Activated T-cell treated with anti-CD3 and anti-CD28 coated beads, Interleukin-2, amount 50 U/mL, for 72 hours (primary cell): Measurements from ENCODE around the gene LRP1. TPM values are rescaled to one million over a fixed set of nuclear protein-coding genes. Genes with fewer than 3 reads are reported as not detected.

Experiments used
- ATAC-seq, 2 donors: fragments of 150-1000 bp; cut with Tn5 transposase; replicated peaks in 1 of 2; 2 replicates each; pipeline ENCODE4 v1.10.0; 2021; ENCODE audit warnings: moderate library complexity in 2 of 2, mild to moderate bottlenecking in 1 of 2
- DNase-seq, 2 donors: peaks; one replicate each; pipeline ENCODE4 v3.0.0; 2021 to 2022; ENCODE audit warnings: mixed read lengths in 1 of 2
- H3K27ac Mint-ChIP-seq: one replicate; pipeline ENCODE4 v1.8.0; 2022; ENCODE audit warnings: mild to moderate bottlenecking, moderate library complexity, mixed read lengths
- H3K27me3 Mint-ChIP-seq: one replicate; pipeline ENCODE4 v1.8.0; 2022; ENCODE audit warnings: low read depth, mixed read lengths
- H3K36me3 Mint-ChIP-seq, 2 donors: one replicate each; pipeline ENCODE4 v1.8.0; 2022; ENCODE audit warnings: mixed read lengths in 2 of 2, mild to moderate bottlenecking in 1 of 2; ENCODE audit not compliant: insufficient read depth in 2 of 2
- H3K4me1 Mint-ChIP-seq: one replicate; pipeline ENCODE4 v1.8.0; 2022; ENCODE audit warnings: low read depth, mixed read lengths
- H3K4me3 Mint-ChIP-seq, 2 donors: one replicate each; pipeline ENCODE4 v1.8.0; 2022; ENCODE audit warnings: mild to moderate bottlenecking in 2 of 2, mixed read lengths in 2 of 2, moderate library complexity in 2 of 2
- H3K9me3 Mint-ChIP-seq, 2 donors: one replicate each; pipeline ENCODE4 v1.8.0; 2022; ENCODE audit warnings: mixed read lengths in 2 of 2
- total RNA-seq, 2 donors: library from RNA; stranded (reverse); gene quantifications; one replicate each; pipeline ENCODE4 v1.2.3, GENCODE V29; 2022

Gene LRP1
- 1 to 10 TPM; 3.2 to 4.8 TPM for total RNA-seq

DNA sequence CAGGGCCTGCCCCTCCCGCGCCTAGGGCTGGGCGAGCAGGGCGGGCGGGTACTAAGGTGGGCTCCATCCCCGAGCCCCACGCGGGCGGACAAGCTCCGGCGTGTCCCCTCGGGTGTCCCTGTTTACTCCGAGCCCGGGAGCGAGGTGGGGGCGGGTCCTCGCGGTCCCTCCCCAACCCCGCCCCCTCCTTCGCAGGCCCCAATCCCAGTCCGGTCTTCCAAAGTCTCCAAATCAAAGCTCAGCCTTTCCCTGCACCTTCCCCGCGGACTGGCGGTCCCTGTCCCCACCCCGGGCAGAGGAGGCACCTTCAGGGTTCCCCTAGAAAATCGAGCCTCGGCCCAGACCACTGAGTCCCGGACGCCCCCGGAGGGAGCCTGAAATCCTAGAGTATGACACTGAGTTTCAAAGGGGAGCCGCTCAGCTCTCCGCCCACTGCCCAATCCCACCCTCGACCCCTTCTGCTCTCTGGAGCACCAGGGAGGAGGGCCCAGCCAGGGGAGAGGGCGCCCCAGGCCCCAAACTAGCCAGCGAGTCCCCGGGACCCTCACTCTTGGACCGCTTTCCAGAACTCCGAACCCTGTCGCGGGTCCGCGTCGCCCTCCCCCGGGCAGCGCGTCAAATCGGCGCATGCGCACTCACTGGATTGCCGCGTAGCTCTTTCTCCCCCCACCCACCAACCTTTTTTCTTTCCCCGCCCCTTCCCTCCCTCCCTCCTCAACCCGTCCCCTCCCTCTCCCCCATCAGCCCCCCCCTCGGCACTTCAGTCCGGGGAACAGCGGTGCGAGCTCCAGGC, at the start of gene LRP1:
Gene LRP1, plus strand, starts transcription at position 758 of the 793 bp plus-strand sequence. CDS start 482 bp downstream, outside the sequence.
- peaks cover 9% of the 10 kb centered on the region for H3K27me3 Mint-ChIP-seq
- ATAC-seq (peak; percentile 73 to 75), DNase-seq (peak; percentile 75 to 79)
- peak within 1 kb of the TSS; percentile 71 for H3K27ac Mint-ChIP-seq
- H3K4me1 Mint-ChIP-seq = peaks cover 20% of the 10 kb centered on the region
- peak within 1 kb of the TSS; percentile 87 to 93 for H3K4me3 Mint-ChIP-seq
- peaks cover 5 to 8% of the 10 kb centered on the region in 2 donors for H3K36me3 Mint-ChIP-seq
- peaks cover 6 to 10% of the 10 kb centered on the region in 2 donors for H3K9me3 Mint-ChIP-seq

DNA sequence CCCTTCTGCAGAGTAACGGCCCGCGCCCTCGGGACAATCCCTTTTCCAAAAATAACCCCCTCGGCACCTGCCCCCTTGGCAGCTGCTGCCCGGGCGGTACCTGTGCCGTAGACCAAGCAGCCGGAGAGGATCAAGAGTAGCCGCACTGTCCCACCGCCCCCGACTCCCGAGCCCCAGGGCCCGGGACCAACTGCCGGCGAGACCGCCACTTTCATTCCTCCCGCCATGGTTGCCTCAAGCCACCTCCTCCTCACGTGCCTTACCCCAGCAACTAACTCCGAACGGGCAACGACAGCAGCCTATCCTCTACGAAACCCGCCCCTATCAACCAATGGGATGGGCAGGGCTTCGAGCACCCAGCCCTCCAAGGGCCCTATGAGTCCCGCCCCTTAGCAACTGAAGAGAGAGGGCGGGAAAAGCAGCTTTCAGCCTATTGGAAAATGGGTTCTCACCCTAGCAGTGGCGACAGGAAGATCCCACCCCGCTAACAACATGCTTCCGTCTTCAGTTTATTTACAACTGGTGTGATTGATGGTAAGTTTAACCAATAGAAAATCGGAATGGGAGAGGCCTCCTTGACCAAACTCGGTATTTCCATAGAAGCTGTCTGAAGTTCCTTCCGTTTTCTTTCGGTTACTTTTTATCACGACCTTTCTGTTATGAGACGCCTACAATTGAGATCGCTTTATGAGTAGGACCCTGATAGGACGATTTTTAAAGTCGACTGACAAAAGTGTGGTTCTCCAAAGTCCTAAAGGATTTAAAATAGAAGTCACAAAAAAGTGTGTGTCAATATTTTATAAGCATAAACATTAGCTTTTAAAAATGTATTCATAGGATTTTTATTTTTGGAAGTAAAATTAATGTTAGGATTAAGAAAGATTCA, 49.5 kb upstream of the LRP1 start, which contains the start of gene NEMP1:
Gene NEMP1, minus strand, starts transcription at position 273 of the 886 bp plus-strand sequence. Its CDS starts 46 bp downstream, at position 227.
- ATAC-seq (peak; percentile 96), DNase-seq (peak; percentile 94 to 97)
- H3K4me3 Mint-ChIP-seq = peak within 1 kb of the TSS; percentile 99 to 100
- peaks cover 9 to 12% of the 10 kb centered on the region in 2 donors for H3K36me3 Mint-ChIP-seq
- no peaks in the 10 kb centered on the region for H3K9me3 Mint-ChIP-seq
- no peaks in the 10 kb centered on the region for H3K27me3 Mint-ChIP-seq
- peak within 1 kb of the TSS; percentile 99 for H3K27ac Mint-ChIP-seq
- H3K4me1 Mint-ChIP-seq = peaks cover 39% of the 10 kb centered on the region

DNA sequence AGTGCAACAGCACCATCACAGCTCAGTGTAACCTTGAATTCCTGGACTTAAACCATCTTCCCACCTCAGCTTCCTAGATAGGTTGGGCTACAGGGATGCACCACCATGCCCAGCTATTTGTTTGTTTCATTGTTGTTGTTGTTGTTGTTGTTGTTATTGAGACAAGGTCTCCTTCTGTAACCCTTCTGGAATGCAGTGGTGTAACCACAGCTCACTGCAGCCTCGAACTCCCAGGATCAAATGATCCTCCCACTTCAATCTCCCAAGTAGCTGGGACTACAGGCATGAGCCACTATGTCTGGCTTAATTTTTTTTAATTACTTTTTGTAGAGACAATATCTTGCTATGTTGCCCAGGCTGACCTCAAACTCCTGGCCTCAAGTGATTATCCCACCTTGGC, 48.5 kb upstream of the LRP1 start:
- Mint-ChIP-seq H3K4me3 (peak overlapping the region; percentile 99 to 100), H3K36me3 (peaks cover 9 to 12% of the 10 kb centered on the region in 2 donors)
- DNase-seq = no peak

DNA sequence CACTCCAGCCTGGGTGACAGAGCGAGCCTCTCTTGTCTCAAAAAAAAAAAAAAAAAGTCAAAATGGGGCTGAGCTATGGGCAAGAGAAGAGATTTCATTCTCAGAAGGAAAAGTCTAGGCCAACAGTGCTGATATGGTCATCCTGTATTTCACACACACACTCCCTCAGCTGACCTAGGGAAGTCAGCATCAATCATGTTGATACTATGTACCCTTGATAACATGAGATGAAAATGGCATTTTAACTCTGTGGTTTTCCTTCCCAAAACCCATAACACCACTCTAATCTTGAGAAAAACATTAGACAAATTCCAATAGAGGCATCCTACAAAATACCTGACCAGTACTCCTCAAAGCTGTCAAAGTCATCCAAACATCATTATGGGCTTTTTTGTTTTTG, 47.4 kb upstream of the LRP1 start:
- no peaks in the 10 kb centered on the region for H3K9me3 Mint-ChIP-seq
- H3K4me1 Mint-ChIP-seq = peaks cover 43% of the 10 kb centered on the region
- peaks cover 9 to 14% of the 10 kb centered on the region in 2 donors for H3K36me3 Mint-ChIP-seq
- no peak overlapping the region for H3K27ac Mint-ChIP-seq
- no peak for ATAC-seq
- H3K27me3 Mint-ChIP-seq = no peaks in the 10 kb centered on the region
- no peak for DNase-seq
- H3K4me3 Mint-ChIP-seq = peak overlapping the region in 1 of 2 donors; percentile 6

More for the DNA sequence above, 48.5 kb upstream of the LRP1 start:
- Mint-ChIP-seq H3K4me1 (peaks cover 34% of the 10 kb centered on the region), H3K9me3 (no peaks in the 10 kb centered on the region), H3K27me3 (no peaks in the 10 kb centered on the region), H3K27ac (peak overlapping the region; percentile 99)
- no peak for ATAC-seq

DNA sequence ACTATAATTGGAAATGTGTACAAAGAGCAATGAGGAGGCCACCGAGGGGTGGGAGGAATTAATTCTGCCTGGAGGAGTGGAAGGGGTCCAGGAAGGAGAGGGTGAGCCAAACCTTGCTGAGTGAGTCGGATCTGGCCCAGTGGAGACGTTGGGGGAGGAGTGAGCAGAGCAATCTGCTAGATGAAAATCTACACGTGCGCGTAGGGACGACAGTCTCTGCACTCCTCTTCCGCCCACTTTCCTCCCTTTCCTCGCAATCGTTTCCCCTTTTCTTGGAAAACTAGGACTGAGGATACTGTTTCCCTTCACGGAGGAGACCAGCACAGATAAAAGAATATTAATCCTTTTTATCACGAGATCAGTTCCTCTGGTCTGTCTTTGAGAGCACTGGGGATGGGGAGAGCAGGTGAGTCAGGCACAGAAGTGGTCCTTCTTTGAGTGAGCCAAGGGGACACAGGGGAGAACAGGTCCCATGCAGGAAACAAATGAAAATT, 42.2 kb upstream of the LRP1 start:
- peaks cover 49% of the 10 kb centered on the region for H3K4me1 Mint-ChIP-seq

DNA sequence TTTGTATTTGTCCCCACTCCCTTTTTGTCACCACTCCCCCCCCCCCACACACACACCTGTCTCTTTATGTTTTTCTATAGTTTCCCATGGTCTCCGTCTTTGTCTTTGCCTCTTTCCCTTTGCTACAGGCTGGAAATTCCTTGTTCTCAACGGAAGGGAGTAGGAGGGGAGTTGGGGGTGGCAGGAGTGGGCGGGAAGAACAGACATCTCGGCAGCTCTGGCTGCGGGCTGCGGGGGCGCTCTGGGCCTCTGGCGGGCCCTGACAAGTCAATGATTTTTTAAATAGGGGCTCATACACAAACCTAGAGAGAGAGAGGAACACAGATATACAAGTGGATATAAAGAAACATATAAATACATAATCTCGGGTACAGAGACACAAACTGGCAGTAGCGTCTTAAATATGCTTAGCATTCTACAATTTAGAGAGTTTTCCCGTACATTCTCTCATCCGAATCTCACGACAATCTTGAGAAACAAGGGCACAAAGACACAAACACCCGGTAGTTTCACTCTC, 41.7 kb upstream of the LRP1 start:
- DNase-seq (peak; percentile 59), ATAC-seq (no peak)
- H3K27me3 Mint-ChIP-seq = no peaks in the 10 kb centered on the region
- H3K4me3 Mint-ChIP-seq = peak overlapping the region; percentile 85 to 99
- H3K4me1 Mint-ChIP-seq = peaks cover 54% of the 10 kb centered on the region
- no peaks in the 10 kb centered on the region for H3K9me3 Mint-ChIP-seq
- H3K36me3 Mint-ChIP-seq = peaks cover 4 to 7% of the 10 kb centered on the region in 2 donors
- peak overlapping the region; percentile 98 for H3K27ac Mint-ChIP-seq

More for the DNA sequence above, 42.2 kb upstream of the LRP1 start:
- Mint-ChIP-seq H3K9me3 (no peaks in the 10 kb centered on the region), H3K27me3 (no peaks in the 10 kb centered on the region), H3K36me3 (peaks cover 3 to 4% of the 10 kb centered on the region in 2 donors), H3K27ac (peak overlapping the region; percentile 98), H3K4me3 (peak overlapping the region; percentile 85 to 99)
- ATAC-seq (no peak), DNase-seq (peak in 1 of 2 donors; percentile 44)

DNA sequence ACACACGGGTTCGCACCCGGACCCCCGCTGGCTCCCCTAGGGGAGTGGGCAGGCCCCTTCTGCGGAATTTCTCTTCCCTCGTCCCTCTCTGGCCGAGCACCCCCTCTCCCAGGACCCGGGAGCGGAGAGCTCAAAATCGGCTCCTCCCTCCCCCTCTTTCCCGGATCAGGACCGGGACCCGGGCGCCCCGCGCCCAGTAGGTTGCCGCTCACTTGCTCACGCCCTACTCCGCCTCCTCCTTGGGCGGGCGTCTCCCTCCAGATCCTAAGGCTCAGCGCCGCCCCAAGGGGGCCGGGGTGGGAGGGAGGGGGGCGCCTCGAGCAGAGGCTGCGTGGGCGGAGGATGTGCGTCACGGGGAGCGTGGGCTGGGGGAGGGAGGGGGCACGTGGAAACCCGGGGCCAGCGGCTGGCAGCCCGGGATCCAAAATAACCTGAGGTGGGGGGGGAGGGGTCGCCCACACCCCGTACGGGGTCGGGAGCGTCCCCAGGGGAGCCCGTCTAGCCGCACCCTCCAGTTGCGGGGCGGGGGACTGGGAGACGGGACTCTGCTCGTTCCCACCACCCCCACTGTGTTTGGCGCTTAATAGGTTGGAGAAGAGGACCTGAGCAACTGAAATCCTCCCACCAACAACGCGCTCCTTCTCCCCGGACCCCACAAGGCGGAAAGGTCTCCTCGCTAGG, 41.1 kb upstream of the LRP1 start:
- H3K36me3 Mint-ChIP-seq = peaks cover 4 to 7% of the 10 kb centered on the region in 2 donors
- H3K4me1 Mint-ChIP-seq = peaks cover 60% of the 10 kb centered on the region
- peak; percentile 56 for ATAC-seq

DNA sequence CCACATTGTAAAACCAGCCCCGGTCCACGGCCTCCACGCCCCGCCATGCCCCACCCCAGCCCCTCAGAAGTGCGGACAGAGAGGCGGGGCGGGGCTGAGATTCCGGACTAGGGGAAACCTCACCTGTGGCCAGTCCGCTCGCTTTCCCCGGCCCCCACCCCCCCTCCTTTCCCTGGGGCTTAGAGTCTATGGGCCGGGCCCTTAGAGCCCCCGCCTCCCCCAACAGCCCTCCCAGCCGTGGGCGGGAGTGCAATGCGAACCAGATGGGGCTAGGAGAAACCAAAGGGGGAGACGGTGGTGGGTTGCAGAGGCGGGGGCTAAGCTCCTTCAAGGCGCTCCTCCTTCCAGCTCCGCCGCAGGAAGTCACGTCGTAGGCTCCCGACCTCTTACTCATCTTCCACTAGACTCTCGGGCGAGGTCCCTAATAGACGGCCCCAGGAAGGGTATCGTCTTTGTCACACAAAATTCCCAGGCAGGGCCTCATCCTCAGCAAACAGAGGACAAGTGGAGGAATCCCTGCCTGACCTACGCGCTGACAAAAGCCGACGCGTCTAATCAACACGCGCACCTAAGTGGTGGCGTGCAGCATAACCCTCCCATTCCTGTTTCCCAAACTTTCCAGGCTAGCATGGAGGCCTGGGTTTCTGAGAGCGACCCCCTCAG, 40.5 kb upstream of the LRP1 start:
- Mint-ChIP-seq H3K36me3 (peaks cover 4 to 7% of the 10 kb centered on the region in 2 donors), H3K4me3 (peak overlapping the region; percentile 85 to 96), H3K4me1 (peaks cover 66% of the 10 kb centered on the region), H3K27ac (peak overlapping the region; percentile 94), H3K27me3 (no peaks in the 10 kb centered on the region), H3K9me3 (no peaks in the 10 kb centered on the region)
- DNase-seq = peak; percentile 75 to 87
- peak; percentile 46 to 48 for ATAC-seq

More for the DNA sequence above, 41.1 kb upstream of the LRP1 start:
- H3K9me3 Mint-ChIP-seq = no peaks in the 10 kb centered on the region
- no peaks in the 10 kb centered on the region for H3K27me3 Mint-ChIP-seq
- peak; percentile 88 to 91 for DNase-seq
- peak overlapping the region; percentile 85 to 99 for H3K4me3 Mint-ChIP-seq
- H3K27ac Mint-ChIP-seq = peak overlapping the region; percentile 98

DNA sequence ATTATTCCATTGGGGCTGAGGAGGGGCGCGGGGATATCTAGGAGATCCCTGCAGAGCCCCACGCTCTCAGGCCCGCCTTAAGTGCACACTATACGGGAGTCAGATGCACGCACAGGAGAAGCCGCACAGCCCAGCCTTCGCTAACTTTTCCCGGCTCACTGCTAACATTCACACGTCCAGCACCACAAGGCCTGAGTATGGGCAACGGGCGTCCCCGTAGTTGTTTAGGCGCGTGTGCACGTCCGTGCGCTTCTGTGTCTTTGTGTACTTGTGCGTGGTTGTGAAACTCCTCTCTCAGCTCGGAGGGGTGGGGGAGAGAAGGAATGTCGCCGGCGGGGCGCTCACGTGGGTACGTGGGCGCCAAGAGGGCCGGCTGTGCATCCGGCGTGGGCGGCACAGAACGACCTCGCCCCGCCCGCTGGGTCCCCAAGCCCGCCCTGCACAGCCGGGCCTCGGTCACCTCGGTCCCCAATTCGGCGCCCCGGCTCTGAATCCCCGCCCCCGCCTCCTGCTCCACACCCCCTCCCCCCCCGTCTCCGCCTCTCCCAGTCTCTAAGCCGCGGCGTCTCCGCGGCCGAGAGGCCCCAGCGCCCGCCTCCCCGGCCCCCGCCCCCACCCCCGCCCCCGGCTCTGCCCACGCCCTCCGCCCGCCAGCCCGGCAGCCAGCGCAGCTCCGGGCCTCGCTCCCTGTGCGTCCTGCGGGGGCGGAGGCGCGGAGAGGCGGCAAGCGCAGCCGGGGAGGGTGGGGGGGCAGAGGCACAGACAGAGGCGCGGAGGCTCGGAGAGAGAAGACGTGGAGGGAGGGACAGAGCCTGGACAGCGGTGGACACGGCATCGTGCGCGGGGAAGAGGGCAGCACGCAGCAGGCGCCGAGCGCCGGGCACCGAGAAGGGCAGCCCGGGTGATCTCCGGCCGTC, 39.7 kb upstream of the LRP1 start, which contains the start of gene NAB2:
Gene NAB2, plus strand, starts transcription at position 761 of the 917 bp plus-strand sequence. CDS start 158 bp downstream, outside the sequence.
- peak within 1 kb of the TSS; percentile 94 for H3K27ac Mint-ChIP-seq
- H3K4me1 Mint-ChIP-seq = peaks cover 74% of the 10 kb centered on the region
- peaks cover 4 to 7% of the 10 kb centered on the region in 2 donors for H3K36me3 Mint-ChIP-seq
- no peaks in the 10 kb centered on the region for H3K9me3 Mint-ChIP-seq
- DNase-seq = peak; percentile 91 to 94
- peak; percentile 62 for ATAC-seq
- no peaks in the 10 kb centered on the region for H3K27me3 Mint-ChIP-seq
- peak within 1 kb of the TSS; percentile 96 to 98 for H3K4me3 Mint-ChIP-seq

DNA sequence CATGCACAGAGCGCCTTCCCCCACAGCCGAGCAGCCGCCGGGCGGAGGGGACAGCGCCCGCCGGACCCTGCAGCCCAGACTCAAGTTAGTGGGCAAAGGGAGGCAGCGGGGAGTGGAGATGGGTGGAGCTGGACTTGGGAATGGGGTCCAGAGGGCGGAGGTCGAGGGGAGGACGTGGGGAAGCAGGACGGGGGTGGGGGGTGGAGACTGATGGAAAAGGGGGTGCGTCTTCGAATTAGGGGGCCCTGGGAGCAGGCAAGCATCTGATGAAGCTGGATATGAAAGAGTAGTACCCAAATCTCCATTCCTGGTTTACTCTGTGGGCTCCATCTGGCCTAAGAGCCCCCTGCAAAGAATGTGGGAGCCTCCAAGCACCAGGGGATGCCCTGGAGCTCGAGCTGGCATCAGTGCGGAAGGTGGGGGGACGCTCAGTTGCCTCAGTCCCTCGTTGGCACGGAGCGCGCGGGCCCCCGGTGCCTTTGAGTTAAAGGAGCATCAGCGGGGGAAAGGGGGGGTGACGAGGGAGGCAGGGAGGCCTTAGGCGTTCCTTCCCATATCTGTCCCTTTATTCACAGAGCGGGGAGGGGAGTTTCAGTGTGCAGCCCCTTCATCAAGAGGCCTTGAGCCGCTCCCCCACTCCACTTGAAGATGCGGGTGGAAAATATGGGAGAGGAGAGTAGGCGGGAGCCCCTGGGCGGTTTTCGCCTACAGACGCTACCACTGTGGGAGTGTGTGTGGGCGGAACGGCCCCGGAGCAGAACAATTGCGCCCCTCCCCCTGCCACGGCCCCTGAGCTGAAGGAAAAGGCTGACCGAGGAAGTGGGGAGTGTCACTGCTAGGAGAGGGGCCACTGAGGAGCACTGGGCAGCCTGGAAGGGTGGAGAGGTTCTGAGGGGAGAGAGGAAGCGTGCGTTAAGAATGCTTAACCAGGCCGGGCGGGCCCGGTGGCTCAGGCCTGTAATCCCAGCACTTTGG, 38.7 kb upstream of the LRP1 start:
- H3K36me3 Mint-ChIP-seq = peaks cover 4 to 8% of the 10 kb centered on the region in 2 donors
- peak overlapping the region; percentile 93 to 98 for H3K4me3 Mint-ChIP-seq
- peak overlapping the region; percentile 89 for H3K27ac Mint-ChIP-seq
- H3K27me3 Mint-ChIP-seq = no peaks in the 10 kb centered on the region
- no peaks in the 10 kb centered on the region for H3K9me3 Mint-ChIP-seq
- H3K4me1 Mint-ChIP-seq = peaks cover 80% of the 10 kb centered on the region
- peak; percentile 51 for DNase-seq
- no peak for ATAC-seq
